ENCODE data around the gene NUAK2. TPM values are rescaled to one million over a fixed set of nuclear protein-coding genes. Genes with fewer than 3 reads are reported as not detected.

The NUAK2 gene
- total RNA-seq, 4 donors from 2014 or later, result 0.42 to 0.86 (median 0.74) TPM

DNA sequence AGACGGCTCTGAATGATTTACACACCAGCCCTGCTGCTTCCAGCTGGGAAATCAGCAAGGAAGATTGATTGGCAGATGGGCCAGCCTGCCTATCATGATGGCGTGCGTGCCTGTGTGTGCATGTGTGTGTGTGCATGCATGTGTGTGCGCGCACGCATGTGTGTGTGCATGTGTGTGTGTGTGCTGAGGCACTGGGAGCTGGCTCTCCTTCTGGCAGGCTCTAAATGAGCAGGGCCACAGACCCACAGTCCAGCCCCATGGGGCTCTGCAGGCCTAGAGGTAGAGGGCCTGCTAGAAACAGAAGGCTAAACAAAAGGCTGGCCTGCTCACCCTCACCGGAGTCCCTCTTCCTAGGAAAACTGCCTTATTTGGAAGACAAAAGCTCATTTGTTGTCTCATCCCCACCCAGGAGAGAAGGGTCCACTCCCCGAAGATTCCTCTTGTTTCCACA, 29.2 kb upstream of the NUAK2 start:
- Histone ChIP-seq H3K27ac (replicated peaks in 1 of 4) (no peak overlapping the region), H3K27me3 (peaks cover 0 to 49% (median 4%) of the 10 kb centered on the region in 4 donors), H3K36me3 (no peaks in the 10 kb centered on the region), H3K9me3 (no peaks in the 10 kb centered on the region), H3K4me3 (no peak overlapping the region), H3K4me1 (peaks cover 0 to 2% (median 0%) of the 10 kb centered on the region in 4 donors)
- intact Hi-C loops (cut with DNase I), result loop anchor here (5.0 kb wide), 2 partner anchors 137 to 172 kb away; no protein-coding TSS in a partner anchor
- 64% methylated on average over 8 of the region's 8 CpGs for WGBS
- no peak for TF ChIP-seq EP300 (IDR thresholded peaks at IDR 0.05)
- TF ChIP-seq POLR2AphosphoS5 (IDR thresholded peaks at IDR 0.05), result no peak
- TF ChIP-seq, protein P1, sequence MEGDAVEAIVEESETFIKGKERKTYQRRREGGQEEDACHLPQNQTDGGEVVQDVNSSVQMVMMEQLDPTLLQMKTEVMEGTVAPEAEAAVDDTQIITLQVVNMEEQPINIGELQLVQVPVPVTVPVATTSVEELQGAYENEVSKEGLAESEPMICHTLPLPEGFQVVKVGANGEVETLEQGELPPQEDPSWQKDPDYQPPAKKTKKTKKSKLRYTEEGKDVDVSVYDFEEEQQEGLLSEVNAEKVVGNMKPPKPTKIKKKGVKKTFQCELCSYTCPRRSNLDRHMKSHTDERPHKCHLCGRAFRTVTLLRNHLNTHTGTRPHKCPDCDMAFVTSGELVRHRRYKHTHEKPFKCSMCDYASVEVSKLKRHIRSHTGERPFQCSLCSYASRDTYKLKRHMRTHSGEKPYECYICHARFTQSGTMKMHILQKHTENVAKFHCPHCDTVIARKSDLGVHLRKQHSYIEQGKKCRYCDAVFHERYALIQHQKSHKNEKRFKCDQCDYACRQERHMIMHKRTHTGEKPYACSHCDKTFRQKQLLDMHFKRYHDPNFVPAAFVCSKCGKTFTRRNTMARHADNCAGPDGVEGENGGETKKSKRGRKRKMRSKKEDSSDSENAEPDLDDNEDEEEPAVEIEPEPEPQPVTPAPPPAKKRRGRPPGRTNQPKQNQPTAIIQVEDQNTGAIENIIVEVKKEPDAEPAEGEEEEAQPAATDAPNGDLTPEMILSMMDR (IDR thresholded peaks at IDR 0.05), result no peak
- no peak for TF ChIP-seq POLR2A (IDR thresholded peaks at IDR 0.05; ENCODE audit: low read depth)
- no peak for DNase-seq (ENCODE audit: extremely low spot score)

DNA sequence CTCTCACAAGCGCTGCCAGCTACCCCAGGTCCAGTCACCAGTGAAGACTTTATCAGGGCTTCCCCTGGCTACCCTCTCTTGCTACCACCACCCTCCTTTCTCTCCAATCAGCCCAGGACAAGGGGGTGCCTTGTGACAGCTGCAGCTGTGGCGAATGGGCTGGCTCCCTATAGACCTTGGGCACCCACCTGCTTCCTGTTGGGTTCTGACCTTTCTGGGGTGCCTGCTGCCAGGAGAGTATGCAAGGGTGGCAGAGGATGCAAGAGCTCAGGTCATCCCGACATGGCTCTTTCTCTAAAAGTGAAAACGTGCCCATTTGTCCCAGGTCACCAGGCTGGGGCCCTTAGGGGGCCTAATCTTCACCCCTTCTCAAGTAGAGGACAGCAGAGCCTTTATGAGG, 28.6 kb upstream of the NUAK2 start:
- H3K4me3 ChIP-seq, result no peak overlapping the region
- intact Hi-C loops (cut with DNase I), result loop anchor here (5.0 kb wide), 2 partner anchors 137 to 172 kb away; no protein-coding TSS in a partner anchor
- no peaks in the 10 kb centered on the region for H3K36me3 ChIP-seq
- H3K9me3 ChIP-seq, result no peaks in the 10 kb centered on the region
- H3K27ac ChIP-seq (replicated peaks in 1 of 4), result no peak overlapping the region
- H3K4me1 ChIP-seq, result peaks cover 0 to 2% (median 0%) of the 10 kb centered on the region in 4 donors
- TF ChIP-seq POLR2AphosphoS5 (IDR thresholded peaks at IDR 0.05) (no peak), EP300 (IDR thresholded peaks at IDR 0.05) (no peak), POLR2A (IDR thresholded peaks at IDR 0.05; ENCODE audit: low read depth) (no peak)
- TF ChIP-seq, protein P1 (IDR thresholded peaks at IDR 0.05), result no peak
- no peak for DNase-seq (ENCODE audit: extremely low spot score)
- peaks cover 0 to 54% (median 4%) of the 10 kb centered on the region in 4 donors for H3K27me3 ChIP-seq
- 71% methylated on average over 4 of the region's 4 CpGs for WGBS

DNA sequence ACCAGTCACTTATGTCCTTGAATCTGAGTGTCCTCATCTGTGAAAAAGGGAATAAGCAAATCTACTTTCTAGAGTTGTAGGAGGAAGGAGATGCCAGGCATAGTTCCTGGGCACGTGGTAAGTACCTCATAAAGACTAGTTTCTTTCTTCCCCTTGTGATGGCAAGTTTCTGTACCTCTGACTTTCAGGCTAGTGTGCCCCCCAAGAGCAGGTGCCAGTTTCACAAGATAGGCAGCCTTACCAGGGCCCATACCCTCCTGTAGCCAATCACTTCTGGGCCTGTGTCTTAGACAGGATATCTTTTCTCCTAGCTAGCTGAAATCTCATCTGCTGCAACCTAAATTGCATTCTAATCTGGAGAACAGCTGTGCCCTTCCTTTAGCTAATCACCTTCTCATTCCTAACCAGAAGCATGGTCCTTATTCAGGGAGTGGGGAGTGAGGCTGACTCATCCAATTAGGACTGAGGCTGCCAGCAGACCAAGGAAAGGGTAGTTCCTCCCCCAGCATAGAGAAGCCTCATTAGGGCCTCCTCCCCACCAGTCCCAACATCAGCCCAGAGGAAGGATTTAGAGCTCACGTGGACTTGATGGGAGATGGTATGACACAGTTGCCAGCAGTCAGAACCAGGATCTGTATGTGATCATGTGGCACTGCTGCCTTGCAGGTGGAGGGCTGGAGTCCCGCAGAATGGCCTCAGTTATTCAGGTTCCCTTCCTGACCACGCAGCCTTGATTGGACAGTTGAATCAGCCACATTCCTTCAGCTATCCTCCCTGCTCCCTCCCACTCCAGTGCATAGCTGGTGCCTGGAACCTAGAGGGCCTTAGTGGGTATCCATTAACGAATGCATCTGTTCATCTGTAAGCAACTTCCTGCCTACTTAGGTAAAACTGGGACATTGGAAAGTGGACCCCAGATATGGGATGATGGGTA, 27.3 kb upstream of the NUAK2 start:
- intact Hi-C loops (cut with DNase I), result no loop called here
- TF ChIP-seq POLR2A (IDR thresholded peaks at IDR 0.05; ENCODE audit: low read depth), result no peak
- no peak for TF ChIP-seq POLR2AphosphoS5 (IDR thresholded peaks at IDR 0.05)
- TF ChIP-seq EP300 (IDR thresholded peaks at IDR 0.05), result no peak
- TF ChIP-seq, protein P1 (IDR thresholded peaks at IDR 0.05), result no peak
- peaks cover 6 to 8% (median 7%) of the 10 kb centered on the region in 4 donors for H3K4me1 ChIP-seq

DNA sequence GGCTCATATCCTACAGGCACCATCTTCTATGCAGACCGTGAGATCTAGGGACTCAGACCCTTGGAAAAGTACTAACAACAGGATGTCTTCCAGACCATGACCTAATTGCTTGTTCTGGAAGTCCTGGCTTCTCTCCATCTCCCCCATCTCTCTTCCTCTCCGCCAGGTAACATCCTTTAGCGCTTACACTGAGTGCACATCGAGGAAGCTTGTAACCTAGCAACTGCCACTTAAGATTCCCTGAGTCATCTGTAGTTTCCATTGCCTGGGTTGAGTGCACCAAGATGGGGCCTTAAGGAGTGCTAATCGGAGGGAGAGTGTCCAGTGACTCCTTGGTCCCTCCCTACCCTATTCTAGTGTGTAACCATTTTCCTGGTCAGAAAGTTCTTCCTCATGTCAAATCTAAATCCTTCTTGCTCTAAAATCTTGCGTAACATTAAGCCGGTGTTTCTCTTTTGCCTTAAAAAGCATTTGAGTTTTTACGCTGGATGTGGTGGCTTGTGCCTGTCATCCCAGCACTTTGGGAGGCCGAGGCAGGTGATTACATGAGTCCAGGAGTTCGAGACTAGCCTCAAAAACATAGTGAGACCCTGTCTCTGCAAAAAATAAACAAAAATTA, 25.5 kb upstream of the NUAK2 start:
- 80% methylated on average over 10 of the region's 10 CpGs for WGBS
- intact Hi-C loops (cut with DNase I), result no loop called here
- no peak overlapping the region for H3K27ac ChIP-seq (replicated peaks in 1 of 4)
- no peak for DNase-seq (ENCODE audit: extremely low spot score)
- H3K4me3 ChIP-seq, result no peak overlapping the region
- peaks cover 13 to 15% (median 14%) of the 10 kb centered on the region in 4 donors for H3K4me1 ChIP-seq
- H3K36me3 ChIP-seq, result no peaks in the 10 kb centered on the region
- TF ChIP-seq EP300 (IDR thresholded peaks at IDR 0.05), result no peak
- TF ChIP-seq, protein P1 (IDR thresholded peaks at IDR 0.05), result no peak
- TF ChIP-seq POLR2AphosphoS5 (IDR thresholded peaks at IDR 0.05), result no peak
- TF ChIP-seq POLR2A (IDR thresholded peaks at IDR 0.05; ENCODE audit: low read depth), result no peak
- H3K27me3 ChIP-seq, result peaks cover 0 to 83% (median 29%) of the 10 kb centered on the region in 4 donors
- H3K9me3 ChIP-seq, result no peaks in the 10 kb centered on the region

More for the DNA sequence above, 27.3 kb upstream of the NUAK2 start:
- 63% methylated on average over 5 of the region's 5 CpGs for WGBS
- no peak overlapping the region for H3K27ac ChIP-seq (replicated peaks in 1 of 4)
- no peak overlapping the region for H3K4me3 ChIP-seq
- H3K9me3 ChIP-seq, result no peaks in the 10 kb centered on the region
- no peak for DNase-seq (ENCODE audit: extremely low spot score)
- peaks cover 0 to 67% (median 17%) of the 10 kb centered on the region in 4 donors for H3K27me3 ChIP-seq
- no peaks in the 10 kb centered on the region for H3K36me3 ChIP-seq

Measured in esophagus muscularis mucosa (tissue), 4 donors.